CD4-positive, CD25-positive, alpha-beta regulatory T cell (primary cell): ENCODE data around the gene SUMO4. TPM values are rescaled to one million over a fixed set of nuclear protein-coding genes. Genes with fewer than 3 reads are reported as not detected.
A peak's percentile ranks its signal among the peaks of the same experiment; 100 is the strongest.

Experiments
- ATAC-seq, 2 donors: fragments of 150-1000 bp; cut with Tn5 transposase; one replicate each; pipeline ENCODE4 v1.10.0; 2021; ENCODE audit warnings: low read depth in 2 of 2, moderate number of reproducible peaks in 2 of 2, moderate library complexity in 1 of 2
- DNase-seq, 3 donors: peaks; one replicate each; pipeline versions ENCODE4 v3.0.0 to v3.0.0-alpha.2; 2012 to 2022; ENCODE audit warnings: mixed read lengths in 1 of 3
- H3K27ac ChIP-seq: one replicate; pipeline ENCODE4 v1.7.0; 2013; ENCODE audit warnings: mild to moderate bottlenecking, low read length; ENCODE audit not compliant: insufficient read depth, poor library complexity, severe bottlenecking
- H3K27me3 ChIP-seq: one replicate; pipeline ENCODE4 v1.7.0; 2013; ENCODE audit warnings: low read length; ENCODE audit not compliant: control insufficient read depth, insufficient read depth
- H3K36me3 ChIP-seq: one replicate; pipeline ENCODE4 v1.7.0; 2013; ENCODE audit warnings: mild to moderate bottlenecking, low read length, moderate library complexity; ENCODE audit not compliant: control insufficient read depth, insufficient read depth
- H3K4me1 ChIP-seq: 2 replicates; pipeline ENCODE4 v1.7.0; 2013; ENCODE audit warnings: mild to moderate bottlenecking, low read length; ENCODE audit not compliant: insufficient read depth, control insufficient read depth, poor library complexity, severe bottlenecking
- H3K4me3 ChIP-seq: one replicate; pipeline ENCODE4 v1.7.0; 2013; ENCODE audit warnings: low read depth, mild to moderate bottlenecking, low read length, moderate library complexity
- H3K9me3 ChIP-seq, 2 experiments: 1 replicate in 1 of 2; 2 replicates in 1 of 2; pipeline ENCODE4 v1.7.0; 2013; ENCODE audit warnings: low read length in 2 of 2, mild to moderate bottlenecking in 1 of 2, moderate library complexity in 1 of 2; ENCODE audit not compliant: control insufficient read depth in 2 of 2
- H3K27ac Mint-ChIP-seq, 3 donors: one replicate each; pipeline ENCODE4 v1.8.0; 2020 to 2022; ENCODE audit warnings: mild to moderate bottlenecking in 3 of 3, mixed read lengths in 3 of 3, moderate library complexity in 2 of 3
- H3K27me3 Mint-ChIP-seq: one replicate; pipeline ENCODE4 v1.8.0; 2022; ENCODE audit warnings: mild to moderate bottlenecking, mixed read lengths
- H3K36me3 Mint-ChIP-seq: one replicate; pipeline ENCODE4 v1.8.0; 2020; ENCODE audit warnings: mixed read lengths
- H3K4me1 Mint-ChIP-seq, 4 donors: one replicate each; pipeline ENCODE4 v1.8.0; 2020 to 2022; ENCODE audit warnings: mixed read lengths in 4 of 4, mild to moderate bottlenecking in 1 of 4
- H3K4me3 Mint-ChIP-seq, 4 donors: one replicate each; pipeline ENCODE4 v1.8.0; 2020 to 2022; ENCODE audit warnings: mild to moderate bottlenecking in 4 of 4, mixed read lengths in 4 of 4, moderate library complexity in 3 of 4
- H3K9me3 Mint-ChIP-seq, 7 donors: one replicate each; pipeline ENCODE4 v1.8.0; 2020 to 2022; ENCODE audit warnings: mixed read lengths in 7 of 7, mild to moderate bottlenecking in 3 of 7, moderate library complexity in 2 of 7
- polyA plus RNA-seq, 4 donors: library from polyadenylated mRNA; unstranded; fragments of 300-500 nt; fragmentation: Illumina TruSeq; gene quantifications; one replicate each; pipeline ENCODE4 v1.2.3, GENCODE V29; 2021
- total RNA-seq: library from RNA; stranded (reverse); gene quantifications from one replicate; pipeline ENCODE4 v1.2.3, GENCODE V29; 2022

The SUMO4 gene
- total and polyA plus RNA-seq, 5 donors from 2014 or later: 0.38 to 9.0 (median 1.2) TPM

DNA sequence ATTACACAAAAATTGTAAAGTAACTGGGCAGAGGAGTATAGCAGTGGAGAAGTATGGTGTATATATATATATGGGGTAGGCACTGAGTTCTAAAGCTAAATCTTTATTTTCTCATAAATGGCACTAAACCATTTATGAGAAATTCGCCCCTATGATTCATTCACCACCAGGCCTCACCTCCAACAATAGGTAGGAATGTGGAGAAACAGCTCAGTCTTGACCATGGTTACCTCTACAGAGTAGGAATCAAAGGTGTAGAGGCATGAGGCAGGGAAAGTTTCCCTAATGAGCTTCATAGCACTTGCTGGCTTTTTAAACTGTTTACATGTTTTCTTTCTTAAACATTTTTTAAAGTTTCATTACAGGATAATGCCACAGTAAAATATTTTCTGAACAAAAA is 36.9 kb upstream of the SUMO4 start:
- Mint-ChIP-seq H3K4me3 (no peak overlapping the region), H3K4me1 (peaks cover 51 to 72% (median 55%) of the 10 kb centered on the region in 4 donors), H3K36me3 (peaks cover 31% of the 10 kb centered on the region), H3K27me3 (no peaks in the 10 kb centered on the region), H3K9me3 (peaks cover 0 to 10% (median 2%) of the 10 kb centered on the region in 7 donors), H3K27ac (peak overlapping the region in 1 of 3 donors; percentile 51)
- H3K36me3 ChIP-seq: peaks cover 18% of the 10 kb centered on the region
- H3K4me1 ChIP-seq: peaks cover 84% of the 10 kb centered on the region
- DNase-seq: no peak
- ATAC-seq: no peak
- H3K27ac ChIP-seq: peak overlapping the region; percentile 74
- no peak overlapping the region for H3K4me3 ChIP-seq
- no peaks in the 10 kb centered on the region for H3K9me3 ChIP-seq
- H3K27me3 ChIP-seq: no peaks in the 10 kb centered on the region

DNA sequence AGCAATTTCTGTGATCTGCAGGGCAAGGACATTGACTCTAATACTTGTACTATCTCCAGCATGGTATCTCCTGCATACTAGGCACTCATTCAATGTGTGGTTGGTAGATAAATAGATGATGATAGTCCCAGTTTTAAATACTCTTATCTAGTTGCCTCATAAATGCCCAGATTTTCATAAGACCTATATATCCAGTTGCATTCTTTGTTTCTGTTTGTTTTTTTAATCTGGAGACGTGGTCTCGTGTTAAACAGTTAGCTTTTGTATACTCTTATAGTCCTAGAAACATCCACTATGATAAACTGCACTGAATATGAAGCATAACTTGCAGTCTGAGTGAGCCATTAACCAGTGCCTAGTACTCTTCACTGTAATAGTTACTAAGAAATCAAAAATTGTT is 35.5 kb upstream of the SUMO4 start:
- H3K27ac ChIP-seq: peak overlapping the region; percentile 74
- H3K36me3 Mint-ChIP-seq: peaks cover 28% of the 10 kb centered on the region
- H3K27me3 ChIP-seq: no peaks in the 10 kb centered on the region
- peak overlapping the region in 3 of 4 donors; percentile 15 to 53 (median 23) for H3K4me3 Mint-ChIP-seq
- peaks cover 83% of the 10 kb centered on the region for H3K4me1 ChIP-seq
- DNase-seq (no peak), ATAC-seq (peak in 1 of 2 donors; percentile 17)
- H3K27me3 Mint-ChIP-seq: no peaks in the 10 kb centered on the region
- H3K9me3 ChIP-seq: no peaks in the 10 kb centered on the region
- H3K4me1 Mint-ChIP-seq: peaks cover 37 to 63% (median 41%) of the 10 kb centered on the region in 4 donors
- H3K27ac Mint-ChIP-seq: peak overlapping the region in 2 of 3 donors; percentile 28 to 48
- peaks cover 0 to 10% (median 2%) of the 10 kb centered on the region in 7 donors for H3K9me3 Mint-ChIP-seq
- H3K36me3 ChIP-seq: peaks cover 18% of the 10 kb centered on the region
- H3K4me3 ChIP-seq: peak overlapping the region; percentile 71

DNA sequence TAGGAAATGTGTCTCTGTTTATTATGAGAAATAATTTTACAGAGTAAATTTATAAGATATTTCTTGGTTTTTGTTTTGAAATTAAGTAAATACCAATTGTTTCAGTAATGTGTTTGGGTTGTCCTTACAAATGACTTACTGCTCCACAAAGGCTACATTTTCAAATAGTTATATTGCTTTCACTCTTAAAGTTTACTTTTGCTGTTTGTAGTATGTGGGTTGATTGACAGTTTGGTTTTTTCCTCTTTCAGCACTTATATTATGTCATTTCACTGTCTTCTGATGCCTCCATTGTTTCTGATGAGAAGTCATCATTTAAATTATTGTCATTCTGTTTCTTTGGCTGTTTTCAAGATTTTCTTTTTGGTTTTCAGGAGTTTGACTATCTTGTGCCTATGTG is 34.9 kb upstream of the SUMO4 start:
- peak overlapping the region; percentile 74 for H3K27ac ChIP-seq

DNA sequence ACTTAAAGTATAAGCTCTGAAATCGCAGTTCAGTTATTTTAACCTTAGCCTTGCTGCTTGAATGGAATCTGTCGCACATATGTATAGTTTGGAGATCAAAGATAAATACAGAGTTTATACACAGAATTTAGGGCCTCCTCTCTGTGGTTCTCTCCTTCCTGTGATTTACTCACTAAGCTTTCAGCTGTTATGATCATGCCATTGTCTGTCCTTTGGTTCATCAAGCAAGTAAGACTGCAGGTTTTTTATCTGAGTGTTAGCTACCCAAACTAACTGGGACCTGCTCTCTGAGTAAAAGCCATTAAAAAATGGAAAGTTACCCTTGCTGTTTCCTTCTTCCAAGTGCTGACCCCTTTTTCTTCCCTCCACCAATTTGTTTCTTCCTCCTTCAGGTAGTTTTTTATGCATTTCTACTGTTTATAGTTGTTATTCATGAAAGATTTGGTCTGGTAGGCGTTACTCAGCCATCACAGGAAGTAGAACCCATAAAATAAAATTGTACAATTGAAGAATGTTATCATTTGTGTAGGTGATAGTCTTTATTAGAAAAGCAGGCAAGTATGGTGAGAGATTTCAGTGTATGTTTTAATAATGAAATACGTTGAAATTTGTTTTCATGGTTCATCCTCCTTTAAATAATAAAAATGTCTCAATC is 33.7 kb upstream of the SUMO4 start:
- peaks cover 87% of the 10 kb centered on the region for H3K4me1 ChIP-seq
- peaks cover 29 to 61% (median 40%) of the 10 kb centered on the region in 4 donors for H3K4me1 Mint-ChIP-seq
- no peaks in the 10 kb centered on the region for H3K9me3 ChIP-seq
- peak overlapping the region; percentile 74 for H3K27ac ChIP-seq
- H3K36me3 Mint-ChIP-seq: peaks cover 28% of the 10 kb centered on the region
- peak overlapping the region; percentile 71 for H3K4me3 ChIP-seq
- peaks cover 0 to 6% (median 0%) of the 10 kb centered on the region in 7 donors for H3K9me3 Mint-ChIP-seq
- no peak overlapping the region for H3K27ac Mint-ChIP-seq
- H3K36me3 ChIP-seq: peaks cover 21% of the 10 kb centered on the region
- H3K27me3 Mint-ChIP-seq: no peaks in the 10 kb centered on the region
- peak; percentile 89 to 90 for ATAC-seq
- no peak overlapping the region for H3K4me3 Mint-ChIP-seq
- H3K27me3 ChIP-seq: no peaks in the 10 kb centered on the region
- peak in 2 of 3 donors; percentile 66 to 81 for DNase-seq

More for the DNA sequence above, 34.9 kb upstream of the SUMO4 start:
- peaks cover 0 to 8% (median 1%) of the 10 kb centered on the region in 7 donors for H3K9me3 Mint-ChIP-seq
- H3K4me1 Mint-ChIP-seq: peaks cover 35 to 63% (median 38%) of the 10 kb centered on the region in 4 donors
- Histone ChIP-seq H3K9me3 (no peaks in the 10 kb centered on the region), H3K36me3 (peaks cover 21% of the 10 kb centered on the region), H3K4me3 (peak overlapping the region; percentile 71), H3K4me1 (peaks cover 82% of the 10 kb centered on the region), H3K27me3 (no peaks in the 10 kb centered on the region)
- H3K27me3 Mint-ChIP-seq: no peaks in the 10 kb centered on the region
- H3K36me3 Mint-ChIP-seq: peaks cover 27% of the 10 kb centered on the region
- DNase-seq: peak in 2 of 3 donors; percentile 30 to 40
- ATAC-seq: no peak
- peak overlapping the region in 2 of 3 donors; percentile 64 to 87 for H3K27ac Mint-ChIP-seq
- peak overlapping the region in 3 of 4 donors; percentile 39 to 71 (median 69) for H3K4me3 Mint-ChIP-seq

DNA sequence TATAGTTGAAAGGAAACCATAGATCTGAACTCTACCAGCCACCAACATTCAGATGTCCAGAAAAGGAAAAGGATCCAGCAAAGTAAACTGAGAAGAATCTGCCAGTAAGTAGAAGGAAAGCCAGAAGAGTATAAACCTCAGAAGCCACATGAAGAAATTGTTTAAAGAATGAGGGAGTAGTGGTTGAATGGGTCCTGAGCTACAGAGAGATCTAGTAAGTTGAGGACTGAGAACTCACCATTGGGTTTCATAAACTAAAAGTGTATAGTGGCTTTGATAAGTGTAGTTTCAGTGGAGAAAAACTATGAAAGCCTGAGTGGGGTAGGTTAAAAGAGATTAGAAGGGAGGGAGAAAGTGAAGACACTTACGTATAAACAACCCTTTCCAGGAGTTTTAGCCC is 32.0 kb upstream of the SUMO4 start:
- ATAC-seq: no peak
- H3K9me3 ChIP-seq: no peaks in the 10 kb centered on the region
- H3K27me3 ChIP-seq: no peaks in the 10 kb centered on the region
- Mint-ChIP-seq H3K4me3 (no peak overlapping the region), H3K4me1 (peaks cover 29 to 58% (median 41%) of the 10 kb centered on the region in 4 donors), H3K9me3 (no peaks in the 10 kb centered on the region), H3K27me3 (no peaks in the 10 kb centered on the region), H3K36me3 (peaks cover 19% of the 10 kb centered on the region), H3K27ac (no peak overlapping the region)
- H3K27ac ChIP-seq: peak overlapping the region; percentile 74
- H3K36me3 ChIP-seq: peaks cover 24% of the 10 kb centered on the region
- peaks cover 89% of the 10 kb centered on the region for H3K4me1 ChIP-seq
- DNase-seq: no peak
- peak overlapping the region; percentile 71 for H3K4me3 ChIP-seq

DNA sequence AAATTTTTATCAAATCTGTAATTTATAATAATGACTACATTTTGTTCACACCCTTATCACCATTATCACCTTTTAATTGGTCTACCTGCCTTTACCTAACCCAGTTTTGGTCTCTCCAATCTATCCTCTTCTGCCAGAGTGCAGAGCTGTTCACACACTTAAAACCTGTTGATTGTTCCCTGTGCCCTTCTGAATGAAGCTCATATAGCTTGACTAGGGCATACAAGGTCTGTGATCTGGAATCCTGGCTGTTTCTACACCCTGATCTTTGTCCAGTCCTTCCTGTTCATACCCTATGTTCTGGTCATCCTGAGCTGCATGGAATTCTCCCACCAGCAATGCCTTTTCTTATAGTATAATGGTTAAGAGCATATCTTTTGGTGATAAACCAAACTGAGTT is 28.9 kb upstream of the SUMO4 start:
- DNase-seq (no peak), ATAC-seq (no peak)
- H3K4me3 ChIP-seq: peak overlapping the region; percentile 29
- H3K4me1 ChIP-seq: peaks cover 85% of the 10 kb centered on the region
- Mint-ChIP-seq H3K4me3 (peak overlapping the region in 2 of 4 donors; percentile 9 to 67), H3K27ac (peak overlapping the region in 2 of 3 donors; percentile 19 to 68), H3K36me3 (peaks cover 22% of the 10 kb centered on the region), H3K4me1 (peaks cover 38 to 63% (median 47%) of the 10 kb centered on the region in 4 donors), H3K27me3 (no peaks in the 10 kb centered on the region), H3K9me3 (peaks cover 0 to 2% (median 0%) of the 10 kb centered on the region in 7 donors)
- no peaks in the 10 kb centered on the region for H3K9me3 ChIP-seq
- H3K27ac ChIP-seq: no peak overlapping the region
- H3K27me3 ChIP-seq: no peaks in the 10 kb centered on the region
- peaks cover 36% of the 10 kb centered on the region for H3K36me3 ChIP-seq

DNA sequence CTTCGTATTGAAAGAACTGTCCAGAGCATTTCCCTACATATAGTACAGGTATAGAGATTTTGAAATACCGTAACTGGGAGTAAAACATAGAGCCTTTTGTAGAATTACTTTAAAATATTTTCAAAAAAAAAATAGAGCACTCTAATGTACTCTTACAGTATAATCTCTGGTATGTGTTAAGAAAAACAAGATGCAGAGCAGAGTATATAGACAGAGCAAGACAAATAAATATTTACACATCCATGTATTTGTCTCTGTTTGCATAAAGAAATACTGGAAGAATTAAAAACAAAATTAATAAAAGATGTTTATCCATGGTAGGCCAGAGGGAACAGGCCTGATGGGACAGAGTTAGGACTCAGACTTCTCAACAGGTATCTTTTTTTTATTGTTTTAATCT is 28.0 kb upstream of the SUMO4 start:
- no peak overlapping the region for H3K4me3 Mint-ChIP-seq
- H3K9me3 ChIP-seq: no peaks in the 10 kb centered on the region
- no peaks in the 10 kb centered on the region for H3K27me3 ChIP-seq
- H3K4me3 ChIP-seq: peak overlapping the region; percentile 29
- peaks cover 76% of the 10 kb centered on the region for H3K4me1 ChIP-seq
- peak overlapping the region in 1 of 3 donors; percentile 68 for H3K27ac Mint-ChIP-seq
- H3K4me1 Mint-ChIP-seq: peaks cover 45 to 70% (median 53%) of the 10 kb centered on the region in 4 donors
- H3K9me3 Mint-ChIP-seq: peaks cover 0 to 2% (median 0%) of the 10 kb centered on the region in 7 donors
- DNase-seq (no peak), ATAC-seq (no peak)
- no peaks in the 10 kb centered on the region for H3K27me3 Mint-ChIP-seq
- H3K36me3 Mint-ChIP-seq: peaks cover 22% of the 10 kb centered on the region
- H3K27ac ChIP-seq: peak overlapping the region; percentile 20
- peaks cover 41% of the 10 kb centered on the region for H3K36me3 ChIP-seq
